Thyroid gland (tissue), 4 donors: ENCODE data around the gene CRYBG2.

Experiments used
- POLR2A ChIP-seq, 2 donors: fragments of 450-650 bp; IDR thresholded peaks; one replicate each; pipeline ENCODE4 v1.6.1; 2017; ENCODE audit warnings: antibody characterized with exemption in 2 of 2, mild to moderate bottlenecking in 2 of 2, moderate library complexity in 1 of 2
- TF ChIP-seq, protein P1 (sequence below), 6 experiments: fragments of 200-600 bp in 3 of 6; fragments of 450-650 bp in 3 of 6; sonication (generic) in 3 of 6; IDR thresholded peaks; one replicate each; pipeline ENCODE4 v1.5.1; 2016 to 2019; ENCODE audit warnings: antibody characterized with exemption in 6 of 6, mild to moderate bottlenecking in 2 of 6, inconsistent platforms in 1 of 6, moderate library complexity in 1 of 6

- TF ChIP-seq, protein P1, sequence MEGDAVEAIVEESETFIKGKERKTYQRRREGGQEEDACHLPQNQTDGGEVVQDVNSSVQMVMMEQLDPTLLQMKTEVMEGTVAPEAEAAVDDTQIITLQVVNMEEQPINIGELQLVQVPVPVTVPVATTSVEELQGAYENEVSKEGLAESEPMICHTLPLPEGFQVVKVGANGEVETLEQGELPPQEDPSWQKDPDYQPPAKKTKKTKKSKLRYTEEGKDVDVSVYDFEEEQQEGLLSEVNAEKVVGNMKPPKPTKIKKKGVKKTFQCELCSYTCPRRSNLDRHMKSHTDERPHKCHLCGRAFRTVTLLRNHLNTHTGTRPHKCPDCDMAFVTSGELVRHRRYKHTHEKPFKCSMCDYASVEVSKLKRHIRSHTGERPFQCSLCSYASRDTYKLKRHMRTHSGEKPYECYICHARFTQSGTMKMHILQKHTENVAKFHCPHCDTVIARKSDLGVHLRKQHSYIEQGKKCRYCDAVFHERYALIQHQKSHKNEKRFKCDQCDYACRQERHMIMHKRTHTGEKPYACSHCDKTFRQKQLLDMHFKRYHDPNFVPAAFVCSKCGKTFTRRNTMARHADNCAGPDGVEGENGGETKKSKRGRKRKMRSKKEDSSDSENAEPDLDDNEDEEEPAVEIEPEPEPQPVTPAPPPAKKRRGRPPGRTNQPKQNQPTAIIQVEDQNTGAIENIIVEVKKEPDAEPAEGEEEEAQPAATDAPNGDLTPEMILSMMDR (IDR thresholded peaks at IDR 0.05) = no peak
- no peak for TF ChIP-seq POLR2A (IDR thresholded peaks at IDR 0.05)
These were observed 3.2 kb upstream of the CRYBG2 start for GRCh38 chr1:26357121-26357602.
